K562 (cell line): ENCODE data around the gene RTN4. TPM values are rescaled to one million over a fixed set of nuclear protein-coding genes. Genes with fewer than 3 reads are reported as not detected.

Experiments used
- ATAC-seq: fragments of 200-7000 bp; cut with Tn5 transposase; 3 replicates; pipeline ENCODE4 v1.9.1; 2020; ENCODE audit warnings: moderate library complexity
- BruUV-seq: library from RNA; stranded (reverse); fragments of 400-500 nt; replicated peaks from 2 replicates; lab custom pipeline; 2021; lab: Mats Ljungman, UMichigan
- CTCF ChIA-PET: fragments of 300-600 bp; formaldehyde crosslinking; extraction: SDS; loops from one replicate; lab custom pipeline; 2021; ENCODE audit warnings: low intra/inter-chr PET ratio; lab: Yijun Ruan, JAX
- POLR2A ChIA-PET: fragments of 300-600, 350-650 bp; sonication (Branson Sonifier 250); formaldehyde crosslinking; extraction: SDS; loops from one replicate; lab custom pipeline; 2021; ENCODE audit warnings: antibody characterized with exemption, inconsistent platforms; lab: Yijun Ruan, JAX
- DNase-seq, 4 experiments: peaks; one replicate each; pipeline versions ENCODE4 v3.0.0 to v3.0.0-alpha.2; 2011 to 2018; ENCODE audit warnings: low spot score in 3 of 4, mixed read lengths in 3 of 4; ENCODE audit errors: extremely low read depth in 1 of 4
- FAIRE-seq: peaks from 2 replicates; lab custom pipeline; 2011; peaks lifted over from hg19 to GRCh38; lab: Jason Lieb, UNC
- H2AFZ ChIP-seq: 2 replicates; pipeline ENCODE4 v1.6.0; 2011; ENCODE audit warnings: low read depth, low read length, control low read depth, inconsistent platforms
- H3K27ac ChIP-seq: fragments of 200-600 bp; 3 replicates; pipeline ENCODE4 v1.8.0; 2011; ENCODE audit warnings: low read depth, mild to moderate bottlenecking, control low read depth, inconsistent platforms, low read length, moderate library complexity, mixed read lengths; ENCODE audit errors: extremely low read depth
- H3K27me3 ChIP-seq, 2 experiments: fragments of 300-600 bp in 1 of 2; 2 replicates in 1 of 2; 3 replicates in 1 of 2; pipeline versions ENCODE4 v1.6.0 to v1.8.0; 2011; ENCODE audit warnings: inconsistent platforms in 2 of 2, low read length in 2 of 2, mild to moderate bottlenecking in 1 of 2, mixed read lengths in 1 of 2, moderate library complexity in 1 of 2; ENCODE audit not compliant: control insufficient read depth in 2 of 2, insufficient read depth in 2 of 2
- H3K36me3 ChIP-seq: fragments of 300-600 bp; 3 replicates; pipeline ENCODE4 v1.8.0; 2011; ENCODE audit warnings: mild to moderate bottlenecking, low read length, inconsistent platforms; ENCODE audit not compliant: control insufficient read depth, insufficient read depth
- H3K4me1 ChIP-seq, 2 experiments: fragments of 200-600 bp in 1 of 2; replicated peaks in 1 of 2; 2 replicates in 1 of 2; 3 replicates in 1 of 2; pipeline versions ENCODE4 v1.5.1 to v1.8.0; 2011; ENCODE audit warnings: inconsistent platforms in 2 of 2, low read length in 2 of 2, mild to moderate bottlenecking in 1 of 2, mixed read lengths in 1 of 2, moderate library complexity in 1 of 2; ENCODE audit not compliant: control insufficient read depth in 2 of 2, insufficient read depth in 2 of 2
- H3K4me2 ChIP-seq: 2 replicates; pipeline ENCODE4 v1.6.1; 2011; ENCODE audit warnings: low read length, control low read depth, inconsistent platforms, mixed read lengths; ENCODE audit not compliant: insufficient read depth
- H3K4me3 ChIP-seq: fragments of 200-600 bp; sonication (generic), shearing (Covaris generic); 2 replicates; pipeline ENCODE4 v1.5.1; 2016; ENCODE audit warnings: control low read depth, inconsistent platforms
- H3K79me2 ChIP-seq: fragments of 200-600 bp; 3 replicates; pipeline ENCODE4 v1.8.0; 2011; ENCODE audit warnings: low read length, inconsistent platforms; ENCODE audit not compliant: control insufficient read depth, insufficient read depth
- H3K9ac ChIP-seq, 2 experiments: 2 replicates each; pipeline versions ENCODE4 v1.6.0 to v1.6.1; 2011; ENCODE audit warnings: low read depth in 2 of 2, low read length in 2 of 2, control low read depth in 1 of 2, inconsistent platforms in 1 of 2, mild to moderate bottlenecking in 1 of 2, mixed read lengths in 1 of 2; ENCODE audit not compliant: insufficient read depth in 1 of 2
- H3K9me1 ChIP-seq: one replicate; pipeline ENCODE4 v1.6.0; 2011; ENCODE audit warnings: inconsistent platforms, mild to moderate bottlenecking, low read length, moderate library complexity; ENCODE audit not compliant: control insufficient read depth, insufficient read depth
- H3K9me3 ChIP-seq: replicated peaks from 2 replicates; pipeline ENCODE4 v1.5.1; 2011; ENCODE audit warnings: low read depth, low read length, inconsistent platforms; ENCODE audit not compliant: control insufficient read depth, insufficient read depth
- H4K20me1 ChIP-seq: replicated peaks from 2 replicates; pipeline ENCODE4 v1.6.1; 2011; ENCODE audit warnings: low read length, inconsistent platforms, mixed read lengths; ENCODE audit not compliant: control insufficient read depth, insufficient read depth
- CTBP1 ChIP-seq: fragments of 450-650 bp; IDR thresholded peaks from 2 replicates; pipeline ENCODE4 v1.6.1; 2016; ENCODE audit warnings: borderline replicate concordance
- DPF2 ChIP-seq: fragments of 450-650 bp; IDR thresholded peaks from 2 replicates; pipeline ENCODE4 v1.6.1; 2016
- ETV1 ChIP-seq: fragments of 450-650 bp; conservative IDR thresholded peaks from 2 replicates; pipeline ENCODE4 v1.6.1; 2016; ENCODE audit warnings: missing genetic modification characterization, control low read depth, low read depth, missing compliant biosample characterization
- FOSL1 ChIP-seq: fragments of 200-800 bp; sonication (Bioruptor generic); conservative IDR thresholded peaks from 2 replicates; pipeline ENCODE4 v1.6.1; 2016; ENCODE audit warnings: missing genetic modification characterization, missing compliant biosample characterization
- GTF2A2 ChIP-seq: IDR thresholded peaks from 2 replicates; pipeline ENCODE4 v1.6.1; 2016; ENCODE audit warnings: mild to moderate bottlenecking, missing genetic modification characterization, missing compliant biosample characterization
- IRF2 ChIP-seq: sonication (generic); formaldehyde crosslinking; IDR thresholded peaks from 2 replicates; pipeline ENCODE4 v1.8.1; 2022; ENCODE audit warnings: mild to moderate bottlenecking, missing genetic modification reagents
- NFE2 ChIP-seq: IDR thresholded peaks from 2 replicates; pipeline ENCODE4 v1.6.1; 2014; ENCODE audit warnings: antibody characterized with exemption, low read depth
- POLR2AphosphoS5 ChIP-seq: IDR thresholded peaks from 2 replicates; pipeline ENCODE4 v1.6.1; 2011; ENCODE audit warnings: mild to moderate bottlenecking, low read depth, low read length, moderate library complexity; ENCODE audit not compliant: control insufficient read depth, insufficient read depth
- RCOR1 ChIP-seq, 2 experiments: IDR thresholded peaks; 2 replicates each; pipeline ENCODE4 v1.6.1; 2012; ENCODE audit warnings: low read depth in 2 of 2, low read length in 2 of 2, borderline replicate concordance in 1 of 2, improper control_type of control experiment in 1 of 2
- SMARCA5 ChIP-seq: fragments of 450-650 bp; IDR thresholded peaks from 2 replicates; pipeline ENCODE4 v1.6.1; 2016
- ZBTB40 ChIP-seq, 2 experiments: fragments of 450-650 bp in 1 of 2; sonication (generic) in 1 of 2; formaldehyde crosslinking in 1 of 2; IDR thresholded peaks; 2 replicates each; pipeline versions ENCODE4 v1.7.1 to v1.9.0; 2016 to 2022; ENCODE audit warnings: inconsistent platforms in 1 of 2, mild to moderate bottlenecking in 1 of 2, missing genetic modification reagents in 1 of 2
- ZEB2 ChIP-seq: fragments of 450-650 bp; IDR thresholded peaks from 2 replicates; pipeline ENCODE4 v1.6.1; 2016
- WGBS: fragments of 100-300 bp; shearing (Covaris generic); methylation state at CpG from one replicate; pipeline ENCODE4 v1.1.6; 2016; ENCODE audit warnings: low coverage, mixed read lengths; ENCODE audit not compliant: insufficient coverage; ENCODE audit errors: missing lambda C conversion rate; 5-methylcytosine and 5-hydroxymethylcytosine counted together
- in situ Hi-C: fragments of 300-500 bp; cut with MboI; formaldehyde crosslinking; loops from 4 replicates; pipeline ENCODE4 v1.15.0; 2018; ENCODE audit warnings: inconsistent platforms, mixed read lengths
- intact Hi-C: fragments of 100-400 bp; cut with micrococcal nuclease; formaldehyde crosslinking; loops from 2 replicates; pipeline ENCODE4 v1.14.2; 2022
- polyA plus RNA-seq, 8 experiments: library from polyadenylated mRNA; depleted of rRNA in 4 of 8; stranded (reverse) in 5 of 8; unstranded in 3 of 8; fragments of >200 nt; fragmentation: Nextera tagmentation in 2 of 8; fragmentation: Illumina TruSeq in 1 of 8; extraction: Ambion mirVana in 2 of 8; extraction: Trizol in 1 of 8; gene quantifications; 2 replicates each; pipeline versions ENCODE4 v1.2.1 to v1.2.3, GENCODE V29; 2011 to 2014; ENCODE audit warnings: inconsistent platforms in 1 of 8, missing spikeins in 1 of 8
- total RNA-seq, 7 experiments: library from RNA; depleted of rRNA in 6 of 7; stranded (reverse); fragments of >200 nt in 6 of 7; fragmentation: Illumina TruSeq in 2 of 7; extraction: Trizol in 2 of 7; gene quantifications; 2 replicates each; pipeline versions ENCODE4 v1.2.1 to v1.2.3, GENCODE V29; 2011 to 2021; ENCODE audit warnings: low replicate concordance in 1 of 7

Gene RTN4
- total and polyA plus RNA-seq, 9 of the 15 experiments (the other 6 are each of a cell fraction or from before 2014, with no cell fraction given): 73.0 to 248 (median 116) TPM

GRCh38 chr2:55093381-55093780 lies 43.1 kb upstream of the RTN4 start:
- TF ChIP-seq FOSL1 (tag) (peak; percentile 49; the same call in 1 of the 2 replicates), RCOR1 (IDR thresholded peaks at IDR 0.05; ENCODE audit: borderline replicate concordance in 1 of 2, low read depth in 2 of 2, low read length in 2 of 2) (peak in 1 of 2 experiments; percentile 86; a peak in 1 of 4 replicates), ETV1 (tag) (0 out of 2 replicates have a peak, but pooled peaks have one; percentile 15), ZEB2 (0 out of 2 replicates have a peak, but pooled peaks have one; percentile 50), IRF2 (CRISPR knock-in tag) (no peak), NFE2 (peak; percentile 74), CTBP1 (peak; percentile 46; the same call in 1 of the 2 replicates), ZBTB40 (IDR thresholded peaks at IDR 0.05) (0 out of 2 replicates have a peak, but pooled peaks have one; percentile 22), ZBTB40 (CRISPR knock-in tag; IDR thresholded peaks at IDR 0.05) (no peak), GTF2A2 (tag) (no peak), POLR2AphosphoS5 (no peak), DPF2 (0 out of 2 replicates have a peak, but pooled peaks have one; percentile 30), SMARCA5 (no peak)
- CTCF ChIA-PET: no interaction called here
- H3K9ac ChIP-seq: no peak overlapping the region
- 36% methylated on average over 4 of the region's 4 CpGs for WGBS
- H3K4me1 ChIP-seq: peaks cover 4 to 39% of the 10 kb centered on the region in 2 experiments; a peak in 4 of 5 replicates
- ATAC-seq (no peak; the same call in 2 of the 3 replicates), DNase-seq (peak in 2 of 4 experiments; percentile 24 to 33), FAIRE-seq (peak; percentile 11)
- no peak overlapping the region for H3K4me3 ChIP-seq
- no peaks in the 10 kb centered on the region for H3K36me3 ChIP-seq
- H3K9me1 ChIP-seq: no peaks in the 10 kb centered on the region
- H3K4me2 ChIP-seq: no peak overlapping the region
- in situ Hi-C loops (no loop called here), intact Hi-C loops (no loop called here)
- no peak overlapping the region for H3K27ac ChIP-seq
- H3K27me3 ChIP-seq: no peaks in the 10 kb centered on the region
- no peak overlapping the region; the same call in 1 of the 2 replicates for H2AFZ ChIP-seq
- no peaks in the 10 kb centered on the region for H3K9me3 ChIP-seq
- no peaks in the 10 kb centered on the region for H3K79me2 ChIP-seq
- BruUV-seq: no TSS peak
- no peaks in the 10 kb centered on the region for H4K20me1 ChIP-seq
- POLR2A ChIA-PET: interaction anchor here (1.0 to 1.4 kb wide), 3 partner anchors 11 to 22 kb away, joined by 3 to 5 read pairs (median 3); no protein-coding TSS in a partner anchor
